GF-D8 (cell line): Measurements from ENCODE around the gene CHPF.

ENCODE experiments used
- DNase-seq: peaks from one replicate; lab custom pipeline; 2025; lab: John Stamatoyannopoulos, UW

CHPF gene

DNA sequence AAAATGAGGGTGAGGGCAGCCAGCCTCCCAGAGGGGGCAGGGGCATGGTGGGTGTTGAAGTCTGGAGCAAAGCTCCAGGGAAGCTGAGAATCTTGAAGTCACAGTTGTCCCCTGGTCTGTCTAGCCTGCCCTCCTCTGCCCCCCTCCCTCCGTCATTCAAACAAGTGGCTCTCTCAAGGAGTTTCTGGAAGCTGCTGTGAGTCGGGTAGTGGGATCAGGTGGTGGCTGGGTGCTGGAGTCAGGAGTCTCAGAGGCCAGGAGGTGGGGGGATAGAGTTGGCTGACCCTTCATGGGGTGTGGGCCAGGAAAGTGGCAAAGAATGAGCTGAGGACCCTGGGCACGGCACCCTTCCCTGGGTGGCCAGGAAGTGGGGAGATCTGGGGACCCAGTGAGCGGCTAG is 29.8 kb downstream of the CHPF start:
- DNase-seq = no peak

DNA sequence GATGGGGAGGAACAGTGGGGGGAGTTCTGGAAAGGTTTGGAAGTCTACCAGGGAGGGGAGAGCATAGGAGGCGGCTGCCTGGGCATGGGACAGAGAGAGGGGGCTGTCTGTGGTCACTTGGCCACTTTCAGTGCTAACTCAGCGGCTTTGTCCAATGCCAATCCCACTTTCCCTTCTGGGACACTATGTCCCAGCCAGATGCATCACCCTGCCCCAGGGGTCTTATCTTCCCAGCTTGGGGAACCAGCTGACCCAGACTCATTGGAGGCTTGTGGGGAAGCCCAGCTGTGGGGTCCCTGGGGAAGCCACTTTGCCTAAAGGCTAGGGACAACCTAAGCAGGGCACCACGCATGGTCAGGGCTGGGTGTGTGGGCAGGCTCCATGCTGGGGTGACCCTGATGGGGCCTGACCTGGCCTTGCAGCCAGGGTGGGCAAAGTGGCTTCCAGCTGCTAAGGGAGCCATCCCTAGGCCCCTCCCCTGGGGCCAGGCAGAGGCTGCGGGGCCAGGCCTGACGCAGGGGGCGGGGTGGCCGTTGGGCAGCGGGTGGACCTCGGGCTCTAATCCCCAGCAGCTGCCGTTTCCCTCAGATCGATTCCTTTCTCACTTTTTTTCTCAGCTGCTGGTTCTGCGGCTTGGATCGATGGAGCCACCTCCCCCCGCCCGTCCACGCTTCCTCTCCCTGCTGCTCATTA is 30.9 kb downstream of the CHPF start:
- DNase-seq = no peak

DNA sequence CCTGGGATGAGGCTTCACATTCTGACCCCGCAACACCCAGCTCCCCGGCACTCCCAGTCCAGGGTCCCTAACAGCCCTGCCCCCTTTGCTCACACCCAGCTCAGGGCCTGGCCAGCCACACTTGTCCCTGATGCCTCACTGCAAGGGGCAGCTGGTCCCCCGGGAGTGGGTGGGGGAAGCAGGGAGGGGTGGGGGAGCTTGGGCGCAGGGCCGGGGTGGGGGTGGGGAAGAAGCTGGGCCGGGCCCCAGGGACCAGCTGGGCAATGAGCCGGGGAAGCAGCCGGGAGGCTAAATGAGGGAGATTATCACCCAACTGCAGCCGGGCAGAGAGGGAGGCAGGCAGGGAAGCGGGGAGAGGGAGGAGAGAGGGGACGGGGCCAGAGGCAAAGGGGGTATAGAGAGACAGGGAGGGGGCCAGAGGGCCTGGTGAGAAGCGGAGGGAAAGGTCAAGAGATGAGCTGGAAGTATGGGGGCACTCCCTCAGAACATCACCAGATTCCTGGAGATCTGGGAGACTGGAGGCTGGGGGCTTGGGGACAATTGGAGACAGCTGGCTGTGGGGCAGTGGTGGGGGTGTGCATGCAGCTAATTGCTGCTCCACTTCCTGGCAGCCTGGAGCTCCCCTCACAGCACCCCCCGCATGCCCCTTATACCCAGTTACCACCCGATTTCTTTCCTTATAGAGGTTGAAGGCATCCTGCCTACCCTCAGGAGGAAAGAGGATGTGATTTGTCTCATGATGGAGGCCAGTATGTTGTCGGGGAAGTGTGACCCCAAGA is 31.9 kb downstream of the CHPF start:
- DNase-seq = no peak

DNA sequence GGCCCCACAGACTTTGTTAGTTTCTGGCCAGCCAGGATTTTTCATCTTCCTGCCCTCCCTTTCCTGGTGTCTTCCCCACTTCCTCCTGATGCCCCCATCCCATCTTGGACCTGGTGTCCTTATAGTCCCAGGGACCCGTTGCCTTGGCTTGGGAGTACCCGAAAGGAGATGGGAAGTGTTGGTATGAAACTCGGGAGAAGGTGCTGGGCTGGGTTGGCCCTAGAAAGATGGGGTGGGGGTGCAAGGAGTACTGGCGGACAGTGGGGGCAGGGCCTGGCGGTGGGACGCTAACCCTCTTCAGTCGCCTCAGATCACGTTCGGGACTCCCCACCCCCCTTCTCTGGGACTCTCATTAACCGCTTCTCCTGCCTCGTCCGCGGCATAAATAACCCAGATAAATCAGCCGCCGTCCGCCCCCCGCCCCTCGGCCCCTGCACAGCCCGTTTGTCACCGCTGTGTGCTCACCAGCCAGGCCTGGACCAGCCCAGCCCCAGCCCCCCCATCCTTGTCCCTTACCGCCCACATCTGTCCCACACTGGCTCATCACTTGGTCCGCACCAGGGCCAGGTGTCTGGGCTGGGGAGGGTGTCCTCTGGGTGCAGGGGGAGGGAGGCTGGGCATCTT is 33.0 kb downstream of the CHPF start:
- DNase-seq = no peak

DNA sequence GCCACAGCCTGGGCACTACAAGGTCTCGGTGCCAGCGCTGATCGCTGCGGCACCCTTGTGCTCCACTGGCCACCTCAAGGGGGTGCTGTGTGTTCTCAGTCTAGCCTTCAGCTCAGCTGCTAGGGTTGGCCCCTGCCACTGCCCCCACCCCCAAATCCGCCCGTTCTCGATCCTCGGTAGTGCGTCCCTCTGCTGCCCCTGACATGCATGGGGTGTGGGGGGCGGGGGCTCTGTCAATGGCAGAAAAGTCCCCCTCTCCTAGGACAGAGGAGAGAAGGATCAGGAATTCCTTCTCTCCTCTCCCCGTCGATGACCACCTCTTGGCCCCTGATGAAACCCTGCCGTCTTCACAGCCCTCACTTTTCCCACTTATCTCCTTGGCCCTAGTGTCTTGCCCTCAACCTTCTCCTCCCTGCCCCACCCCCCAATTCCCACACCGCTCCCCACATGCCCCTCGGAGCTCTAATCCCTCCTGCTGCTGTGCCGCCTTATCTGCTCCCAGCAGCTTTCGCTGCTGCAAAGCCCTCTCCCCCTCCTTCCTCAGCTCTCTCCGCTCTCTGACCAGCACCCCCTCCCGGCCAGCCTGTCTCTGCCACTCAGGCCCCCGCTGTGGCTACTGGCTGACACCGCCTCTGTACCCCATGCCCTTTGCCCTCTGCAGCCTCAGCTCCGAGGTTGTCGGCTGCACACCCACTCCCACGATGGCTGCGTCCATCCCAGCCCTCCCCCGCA is 33.7 kb downstream of the CHPF start:
- no peak for DNase-seq

DNA sequence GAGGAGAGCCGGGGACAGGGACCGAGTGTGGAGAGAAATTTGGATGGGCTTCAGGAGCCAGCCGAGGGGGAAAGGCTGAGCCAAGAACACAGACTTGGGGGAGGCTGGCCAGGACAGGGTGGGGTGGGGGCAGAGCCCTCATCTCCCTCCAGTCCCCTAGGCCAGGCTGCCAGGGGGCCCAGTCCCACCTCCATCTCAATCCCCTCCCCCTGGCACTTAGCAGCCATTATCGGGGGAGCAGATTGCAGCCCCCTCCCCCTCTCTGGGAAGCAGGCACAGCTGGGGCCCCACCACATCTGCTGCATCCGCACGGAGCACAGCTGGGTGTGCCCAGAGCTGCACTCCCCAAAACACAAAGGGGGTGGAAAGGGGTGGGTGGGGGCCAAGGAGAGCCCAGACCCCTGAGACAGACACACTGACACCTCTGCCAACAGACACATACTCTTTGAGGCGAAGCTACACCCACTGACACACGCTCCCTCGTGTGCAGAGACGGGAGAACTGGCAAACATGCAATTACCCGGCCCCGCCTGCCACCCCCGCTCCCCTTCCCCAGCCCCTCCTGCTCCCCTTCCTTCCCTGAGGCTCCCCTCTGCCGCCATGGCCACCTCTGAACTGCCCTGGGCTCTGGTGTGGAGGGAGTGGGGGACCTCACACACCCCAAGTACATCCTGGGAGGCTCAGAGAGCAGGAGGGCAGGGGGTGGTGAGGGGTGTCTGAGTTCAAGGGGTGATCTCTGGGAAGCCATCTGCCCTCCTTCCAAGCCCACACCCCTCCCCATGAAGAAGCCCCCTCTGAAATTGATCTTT is 34.4 kb downstream of the CHPF start:
- no peak for DNase-seq

DNA sequence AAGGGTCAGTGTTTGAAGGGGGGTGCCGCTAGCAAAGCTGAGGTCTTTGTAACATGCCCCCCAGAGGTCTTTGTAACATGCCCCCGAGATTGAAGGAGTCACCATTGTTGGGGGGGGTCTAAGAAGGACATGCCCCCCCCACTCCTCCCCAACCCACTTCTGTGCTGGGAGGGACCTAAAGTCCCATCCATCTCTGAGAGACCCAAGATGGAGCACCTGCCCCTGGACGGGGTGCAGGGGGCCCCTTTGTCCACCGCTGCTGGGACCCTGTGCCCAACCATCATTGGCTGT is 35.2 kb downstream of the CHPF start:
- no peak for DNase-seq

DNA sequence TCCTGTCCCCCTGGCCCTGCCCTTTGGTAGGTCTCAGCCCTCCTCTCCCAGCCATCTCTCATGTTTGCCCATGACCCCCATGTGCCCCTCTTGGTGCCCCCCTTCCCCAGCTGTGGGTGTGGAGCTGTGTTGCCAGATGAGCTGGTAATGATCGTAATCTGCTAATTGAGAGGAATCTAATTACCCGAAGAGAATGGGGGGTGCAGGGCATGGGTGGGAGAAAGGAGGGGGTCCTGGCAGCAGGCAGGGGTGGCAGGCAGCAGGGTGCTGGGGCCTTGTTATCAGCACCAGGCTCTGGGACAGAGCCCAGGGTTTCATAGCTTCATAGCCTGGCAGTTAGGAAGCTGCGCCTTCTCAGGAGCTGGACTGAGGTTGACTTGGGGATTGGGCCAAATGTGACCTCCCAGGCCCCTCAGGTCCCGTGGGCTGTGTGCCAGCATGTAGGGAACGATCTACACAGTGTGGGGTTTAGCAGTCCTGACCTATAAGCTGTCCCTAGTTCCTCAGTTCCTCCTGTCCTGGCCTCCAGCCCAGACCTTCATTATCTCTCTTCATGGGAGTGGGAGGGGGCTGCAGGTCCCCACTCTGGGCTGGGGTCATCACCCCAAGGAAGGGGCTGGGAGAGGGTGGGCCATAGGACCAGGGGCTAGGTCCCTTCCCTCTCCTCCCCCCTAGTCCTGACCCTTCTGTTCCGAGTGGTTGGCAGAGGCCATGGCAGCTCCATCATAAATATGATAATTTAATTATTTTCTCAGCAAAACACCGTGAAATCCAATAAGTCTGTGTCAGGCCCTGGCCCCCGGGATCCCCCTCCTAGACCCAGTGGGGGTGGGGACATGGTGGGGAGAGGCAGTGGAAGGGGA is 35.8 kb downstream of the CHPF start:
- DNase-seq = no peak

DNA sequence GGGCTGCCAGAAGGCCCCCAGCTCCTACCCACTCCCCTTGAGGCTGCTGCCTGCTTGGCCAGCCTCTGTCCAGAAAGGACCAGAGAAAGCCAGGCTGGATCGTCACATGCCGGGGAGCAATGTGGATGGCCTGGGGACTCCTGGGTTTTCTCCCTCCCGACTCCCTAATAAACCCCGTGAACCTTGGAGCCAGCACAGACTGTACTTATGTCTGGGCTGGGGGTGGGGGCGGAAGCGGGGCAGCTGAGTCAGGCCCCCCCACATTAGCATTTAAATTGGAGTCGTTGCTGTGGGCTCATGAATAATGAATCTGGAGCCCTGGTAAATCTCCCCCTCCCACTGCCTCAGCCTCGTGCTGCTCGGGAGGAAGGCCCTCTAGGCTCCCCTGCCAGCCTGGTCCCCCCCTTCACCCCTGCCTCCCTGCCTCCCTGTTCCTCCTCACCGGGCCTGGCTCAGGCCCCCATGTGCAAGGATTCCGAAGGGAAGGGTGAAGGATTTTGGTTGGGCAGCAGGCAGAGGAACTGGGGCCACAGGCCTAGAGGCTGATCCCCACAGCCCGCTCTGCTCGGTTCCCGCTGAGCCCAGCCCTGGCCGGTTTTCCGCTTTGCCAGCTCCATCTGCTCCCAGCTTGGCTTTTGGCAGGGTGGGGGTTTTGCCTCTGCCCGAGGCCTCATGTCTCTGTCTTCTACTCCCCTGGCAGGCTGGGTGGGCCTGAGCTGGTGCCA is 36.6 kb downstream of the CHPF start:
- DNase-seq = no peak

DNA sequence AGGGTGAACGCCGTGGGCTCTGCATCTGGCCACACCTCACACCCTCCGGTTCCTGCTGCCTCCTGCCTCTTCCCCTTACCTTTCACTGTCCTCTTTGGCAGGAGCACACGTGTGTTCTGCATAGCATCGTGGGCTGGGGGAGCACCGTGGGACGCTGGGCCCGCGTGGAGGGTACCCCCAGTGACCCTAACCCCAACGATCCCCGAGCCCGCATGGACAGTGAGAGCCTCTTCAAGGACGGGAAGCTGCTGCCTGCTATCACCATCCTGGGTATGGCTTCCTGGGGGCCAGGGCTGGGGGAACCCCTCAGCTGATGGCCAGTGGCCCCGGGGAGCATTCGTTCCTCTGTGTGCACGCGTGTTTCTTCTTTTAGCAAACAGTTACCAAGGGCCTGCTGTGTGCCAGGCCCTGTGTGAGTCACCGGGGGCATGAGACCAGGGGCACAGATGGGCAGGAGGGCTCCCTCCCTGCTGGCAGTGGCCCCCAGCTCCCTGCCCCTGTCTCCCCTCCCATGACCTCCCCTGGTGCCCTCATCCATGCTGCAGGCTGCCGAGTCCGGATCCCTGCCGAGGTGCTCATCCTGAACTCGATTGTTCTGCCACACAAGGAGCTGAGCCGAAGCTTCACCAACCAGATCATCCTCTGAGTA is 37.3 kb downstream of the CHPF start:
- no peak for DNase-seq

DNA sequence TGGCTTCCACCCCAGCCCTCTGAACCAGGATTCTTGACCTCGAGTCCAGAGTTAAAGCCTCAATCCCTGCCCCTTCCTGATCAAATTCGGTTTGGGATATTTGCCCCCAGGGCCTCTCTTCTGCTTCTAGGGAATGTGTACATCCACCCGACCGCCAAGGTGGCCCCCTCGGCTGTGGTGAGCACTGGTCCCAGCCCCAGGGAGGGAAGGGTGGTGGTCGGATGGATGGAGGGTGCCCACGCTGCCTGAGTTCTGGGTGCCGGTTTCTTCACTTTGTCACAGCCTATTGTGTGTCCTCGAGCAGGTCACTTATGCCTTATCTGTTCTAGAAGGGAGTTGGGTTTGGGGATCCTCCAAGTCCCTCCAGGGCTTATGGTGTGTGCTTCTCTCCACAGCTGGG is 38.0 kb downstream of the CHPF start:
- no peak for DNase-seq

DNA sequence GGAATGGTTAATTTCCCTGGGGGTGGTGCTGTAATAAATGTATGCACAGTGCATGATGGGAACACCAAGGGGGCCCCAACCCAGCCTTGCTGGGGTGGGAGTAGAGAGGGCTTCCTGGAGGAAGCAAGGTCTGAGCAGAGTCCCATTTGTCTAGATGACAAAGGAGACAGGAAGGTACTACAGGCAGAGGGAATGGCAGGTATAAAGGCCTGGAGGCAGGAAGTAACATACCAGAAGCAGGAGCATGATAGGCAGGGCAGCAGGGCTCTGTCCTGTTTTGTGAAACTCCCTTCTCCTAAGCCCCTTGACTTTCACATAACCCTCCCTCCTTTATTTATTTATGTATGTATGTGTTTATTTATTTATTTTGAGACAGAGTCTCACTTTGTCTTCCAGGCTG is 41.0 kb downstream of the CHPF start:
- no peak for DNase-seq

DNA sequence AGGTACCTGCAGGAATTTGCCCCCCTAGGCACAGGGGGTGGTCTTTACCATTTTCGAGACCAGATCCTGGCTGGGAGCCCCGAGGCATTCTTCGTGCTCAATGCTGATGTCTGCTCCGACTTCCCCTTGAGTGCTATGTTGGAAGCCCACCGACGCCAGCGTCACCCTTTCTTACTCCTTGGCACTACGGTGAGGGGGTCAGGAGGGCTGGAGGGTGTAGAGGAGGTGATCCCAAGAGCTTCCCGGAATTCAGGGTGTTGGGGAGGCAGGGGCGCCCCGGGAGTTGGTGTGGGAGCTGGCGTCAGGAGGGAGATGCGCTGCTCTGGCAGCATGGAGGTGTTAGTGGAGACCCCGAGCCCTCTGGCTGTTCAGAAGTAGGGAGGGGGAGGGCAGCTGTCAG is 41.8 kb downstream of the CHPF start:
- no peak for DNase-seq

DNA sequence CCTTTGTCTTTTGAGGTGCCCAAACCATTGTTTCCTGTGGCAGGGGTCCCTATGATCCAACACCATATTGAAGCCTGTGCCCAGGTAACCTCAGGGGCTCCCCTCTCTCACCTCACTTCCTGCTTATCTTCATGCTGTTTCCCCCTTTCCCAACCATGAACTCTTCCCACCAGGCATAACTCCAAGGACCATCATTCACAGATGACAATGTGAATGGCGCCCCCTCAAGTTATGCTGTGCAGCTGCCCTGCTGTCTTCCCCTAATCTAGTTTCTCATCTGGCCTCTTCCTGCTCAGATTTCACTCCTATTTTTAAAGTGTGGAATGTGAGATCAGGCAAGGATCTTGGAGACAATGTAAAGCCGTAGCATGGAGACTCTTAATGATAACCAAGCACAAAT is 43.5 kb downstream of the CHPF start:
- DNase-seq = no peak

DNA sequence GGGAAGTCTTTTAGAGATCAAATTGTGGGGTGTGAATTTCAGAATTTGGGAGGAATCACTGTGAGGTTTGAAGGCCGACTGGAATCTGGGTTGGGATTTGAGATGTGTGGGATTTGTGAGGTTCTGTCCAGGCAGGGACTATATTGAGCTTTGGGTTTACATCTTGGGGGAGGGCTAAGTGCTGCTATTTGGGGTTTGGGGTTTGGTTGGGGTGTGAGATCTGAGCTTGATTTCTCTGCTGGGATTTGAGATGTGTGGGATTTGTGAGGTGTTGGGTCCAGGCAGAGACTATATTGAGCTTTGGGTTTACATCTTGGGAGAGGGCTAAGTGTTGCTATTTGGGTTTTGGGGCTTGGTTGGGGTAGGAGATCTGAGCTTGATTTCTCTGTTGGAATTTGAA is 44.1 kb downstream of the CHPF start:
- no peak for DNase-seq

DNA sequence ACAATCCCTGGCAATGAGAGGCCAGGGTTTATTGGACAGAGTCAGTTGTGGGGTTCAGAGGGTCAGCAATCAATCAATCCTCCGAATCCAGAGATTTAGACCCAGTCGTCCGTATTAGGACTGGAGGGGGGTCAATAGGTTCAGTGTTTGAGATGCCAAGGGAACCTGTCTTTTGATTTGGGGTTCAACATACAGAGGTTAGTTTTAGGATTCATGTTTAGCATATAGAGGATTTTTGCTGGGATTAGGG is 44.6 kb downstream of the CHPF start:
- no peak for DNase-seq

DNA sequence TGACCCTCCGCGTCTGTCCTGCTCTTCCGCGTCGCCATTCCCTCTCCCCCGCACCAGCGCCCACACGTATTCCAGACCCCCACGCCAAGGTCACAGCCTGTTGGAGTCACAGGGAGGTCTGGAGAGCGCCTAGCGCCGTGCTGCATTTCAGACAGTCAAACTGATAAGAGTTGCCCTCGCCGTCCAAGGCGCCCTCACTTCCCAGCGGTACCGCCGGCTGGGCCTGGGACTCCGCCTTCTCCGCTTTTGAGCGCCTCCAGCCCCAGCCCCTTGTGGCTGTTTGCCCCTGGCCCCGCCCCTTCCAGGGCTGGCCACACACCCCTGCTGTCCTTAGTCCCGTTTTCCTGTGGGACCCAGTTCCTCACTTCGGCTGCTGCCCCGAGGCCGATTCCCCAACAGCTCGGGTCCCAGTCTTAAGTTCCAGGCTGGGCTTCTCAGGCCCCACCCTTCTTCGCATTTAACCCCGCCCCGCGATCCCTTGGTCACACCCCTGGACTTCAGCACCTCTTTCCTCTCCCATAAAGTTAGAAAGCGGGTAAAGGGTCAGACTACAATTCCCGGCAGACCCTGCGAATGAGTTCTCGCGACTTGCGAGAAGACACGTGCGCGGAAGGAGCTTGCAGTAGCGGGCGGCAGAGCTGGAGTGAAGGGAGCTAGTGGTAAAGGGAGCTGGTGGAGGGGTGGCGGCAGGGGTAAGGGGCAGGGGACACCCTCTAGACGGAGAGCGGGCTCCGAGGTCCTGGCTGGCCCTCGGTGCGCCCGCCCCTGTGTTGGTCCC is 45.1 kb downstream of the CHPF start, which contains the start of gene GMPPA:
TSS of gene GMPPA (plus strand) at position 612 of the 778 bp plus-strand sequence. CDS start 1,085 bp downstream, outside the sequence.
- peak; percentile 94 for DNase-seq

DNA sequence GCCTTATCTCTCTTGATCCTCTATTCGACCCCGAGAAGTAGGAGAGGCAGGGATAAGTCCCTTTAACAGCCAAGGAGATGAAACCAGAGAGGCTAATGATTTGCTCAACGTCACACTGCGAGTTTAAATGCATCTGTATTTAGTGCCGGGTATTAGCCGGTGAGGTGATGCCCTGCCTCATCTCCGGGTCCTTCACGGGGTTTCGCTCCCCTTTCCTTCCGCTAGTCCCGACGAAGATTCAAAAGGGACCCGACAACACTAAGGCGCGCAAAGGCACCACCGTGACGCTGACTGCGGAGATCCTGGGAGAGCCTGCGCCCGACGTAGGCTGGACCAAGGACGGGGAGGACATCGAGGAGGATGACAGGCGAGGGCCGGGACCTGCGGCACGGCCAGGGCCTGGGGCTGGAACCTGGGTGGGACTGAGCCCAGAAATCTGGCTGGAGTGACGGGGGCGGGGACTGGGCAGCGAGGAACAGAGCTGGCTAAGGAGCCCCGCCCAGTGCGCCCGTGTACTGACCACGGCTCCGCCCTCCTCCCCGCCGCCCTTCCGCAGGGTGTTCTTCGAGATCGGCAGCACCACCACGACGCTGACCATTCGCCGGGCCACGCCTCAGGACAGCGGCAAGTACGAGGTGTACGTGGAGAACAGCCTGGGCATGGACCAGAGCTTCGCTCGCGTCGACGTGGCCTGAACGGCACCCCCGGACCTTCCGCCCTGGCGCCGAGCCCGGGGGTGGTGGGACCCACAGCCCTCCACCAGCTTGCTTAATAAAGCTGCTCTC is 45.9 kb downstream of the CHPF start:
- no peak for DNase-seq
